CD4-positive, alpha-beta T cell (primary cell): ENCODE results near the gene HM13. TPM values are rescaled to one million over a fixed set of nuclear protein-coding genes. Genes with fewer than 3 reads are reported as not detected.
A peak's percentile ranks its signal among the peaks of the same experiment; 100 is the strongest.

Source experiments
- ATAC-seq: fragments of 200-7000 bp; cut with Tn5 transposase; one replicate; pipeline ENCODE4 v1.10.0; 2022; ENCODE audit warnings: mild to moderate bottlenecking; ENCODE audit not compliant: poor library complexity
- CTCF ChIA-PET: fragments of 350-600 bp; sonication (Branson Sonifier 250); formaldehyde crosslinking; loops from one replicate; lab custom pipeline; 2021; ENCODE audit warnings: antibody characterized with exemption, inconsistent platforms; lab: Charles Lee
- POLR2A ChIA-PET: fragments of 350-600 bp; sonication (Branson Sonifier 250); formaldehyde crosslinking; loops from one replicate; lab custom pipeline; 2021; ENCODE audit warnings: antibody characterized with exemption, inconsistent platforms; lab: Charles Lee
- DNase-seq, 14 experiments: peaks; one replicate each; pipeline ENCODE4 v3.0.0-alpha.2; 2013 to 2020; ENCODE audit warnings: mixed read lengths in 2 of 14
- H3K27ac ChIP-seq, 2 donors: one replicate each; pipeline versions ENCODE4 v1.5.1 to v1.7.0; 2013; ENCODE audit warnings: low read length in 2 of 2, low read depth in 1 of 2, mild to moderate bottlenecking in 1 of 2
- H3K27me3 ChIP-seq, 2 experiments: 1 replicate in 1 of 2; 2 replicates in 1 of 2; pipeline versions ENCODE4 v1.6.1 to v1.7.0; 2013; ENCODE audit warnings: low read length in 2 of 2, control low read depth in 1 of 2, mild to moderate bottlenecking in 1 of 2, moderate library complexity in 1 of 2; ENCODE audit not compliant: insufficient read depth in 2 of 2, control insufficient read depth in 1 of 2
- H3K36me3 ChIP-seq: one replicate; pipeline ENCODE4 v1.6.1; 2013; ENCODE audit warnings: low read length, control low read depth; ENCODE audit not compliant: insufficient read depth
- H3K4me1 ChIP-seq: one replicate; pipeline ENCODE4 v1.6.1; 2013; ENCODE audit warnings: low read length, control low read depth; ENCODE audit not compliant: insufficient read depth
- H3K4me3 ChIP-seq: one replicate; pipeline ENCODE4 v1.5.1; 2013; ENCODE audit warnings: mild to moderate bottlenecking, low read length, moderate library complexity
- H3K9me3 ChIP-seq, 2 experiments: 1 replicate in 1 of 2; 2 replicates in 1 of 2; pipeline versions ENCODE4 v1.6.1 to v1.7.0; 2013; ENCODE audit warnings: low read length in 2 of 2, mild to moderate bottlenecking in 2 of 2, control low read depth in 1 of 2, moderate library complexity in 1 of 2; ENCODE audit not compliant: control insufficient read depth in 1 of 2, insufficient read depth in 1 of 2
- H3K27ac Mint-ChIP-seq: one replicate; pipeline ENCODE4 v1.8.0; 2020; ENCODE audit warnings: mixed read lengths
- H3K27me3 Mint-ChIP-seq: one replicate; pipeline ENCODE4 v1.8.0; 2021; ENCODE audit warnings: mixed read lengths
- H3K36me3 Mint-ChIP-seq: one replicate; pipeline ENCODE4 v1.8.0; 2021; ENCODE audit warnings: low read depth, mixed read lengths
- H3K4me1 Mint-ChIP-seq: one replicate; pipeline ENCODE4 v1.8.0; 2021; ENCODE audit warnings: low read depth, mixed read lengths
- H3K4me3 Mint-ChIP-seq: one replicate; pipeline ENCODE4 v1.8.0; 2020; ENCODE audit warnings: mild to moderate bottlenecking, mixed read lengths
- H3K9me3 Mint-ChIP-seq: one replicate; pipeline ENCODE4 v1.8.0; 2020; ENCODE audit warnings: mixed read lengths
- CTCF ChIP-seq: fragments of 200-600 bp; IDR thresholded peaks from one replicate; pipeline ENCODE4 v1.8.0; 2022; ENCODE audit warnings: antibody characterized with exemption, mild to moderate bottlenecking
- intact Hi-C, 2 experiments: fragments of 100-400 bp; cut with DNase I in 1 of 2; cut with micrococcal nuclease in 1 of 2; formaldehyde crosslinking; loops; one replicate each; pipeline versions ENCODE4 v1.15.1 to v1.9.0; 2023 to 2025; cut with DNase I, micrococcal nuclease
- total RNA-seq, 174 experiments: library from RNA in 2 of 174; stranded (reverse) in 2 of 174; gene quantifications; one replicate each; pipeline ENCODE4 v1.2.3 and lab custom pipeline; 2021 to 2026

The HM13 gene
- total RNA-seq, 2 experiments from 2014 or later, result 97.8 to 113 TPM

GRCh38 chr20:31560746-31561598 lies 46.7 kb downstream of the HM13 start:
- intact Hi-C loops, result loop anchor here (1.0 kb wide), 2 partner anchors 52 to 161 kb away; partner anchors contain the start of gene BCL2L1 (in 1 of the 2)
- ChIA-PET CTCF (interaction anchor here (0.9 to 3.4 kb wide), 10 partner anchors 9 to 101 kb away, joined by 3 to 115 read pairs (median 6); partner anchors contain the start of gene ID1), POLR2A (interaction anchor here (1.1 to 3.7 kb wide), 5 partner anchors 8 to 163 kb away, joined by 4 to 33 read pairs (median 6); partner anchors contain the start of gene ID1)
- ATAC-seq (no peak), DNase-seq (peak in 2 of 14 experiments; percentile 46 to 58)
- Mint-ChIP-seq H3K4me3 (no peak overlapping the region), H3K27ac (no peak overlapping the region), H3K27me3 (no peaks in the 10 kb centered on the region), H3K36me3 (peaks cover 74% of the 10 kb centered on the region), H3K9me3 (no peaks in the 10 kb centered on the region), H3K4me1 (peaks cover 13% of the 10 kb centered on the region)
- H3K4me1 ChIP-seq, result peaks cover 16% of the 10 kb centered on the region
- no peak overlapping the region for H3K4me3 ChIP-seq
- H3K27ac ChIP-seq, result no peak overlapping the region
- H3K36me3 ChIP-seq, result peaks cover 49% of the 10 kb centered on the region
- no peak for TF ChIP-seq CTCF
- H3K27me3 ChIP-seq, result no peaks in the 10 kb centered on the region
- no peaks in the 10 kb centered on the region for H3K9me3 ChIP-seq

GRCh38 chr20:31562241-31562640 lies 48.0 kb downstream of the HM13 start:
- intact Hi-C loops, result no loop called here
- no peak for TF ChIP-seq CTCF
- H3K4me3 Mint-ChIP-seq, result no peak overlapping the region

GRCh38 chr20:31564284-31564683 lies 50.0 kb downstream of the HM13 start:
- Histone ChIP-seq H3K27ac (no peak overlapping the region), H3K4me1 (peaks cover 29% of the 10 kb centered on the region), H3K9me3 (no peaks in the 10 kb centered on the region), H3K27me3 (no peaks in the 10 kb centered on the region), H3K4me3 (no peak overlapping the region), H3K36me3 (peaks cover 67% of the 10 kb centered on the region)
- ChIA-PET CTCF (interaction anchor here (16.9 kb wide), 1 partner anchor 47 kb away, joined by 347 read pairs; no protein-coding TSS in a partner anchor), POLR2A (no interaction called here)
- Mint-ChIP-seq H3K36me3 (peaks cover 72% of the 10 kb centered on the region), H3K27ac (no peak overlapping the region), H3K4me3 (no peak overlapping the region), H3K4me1 (peaks cover 21% of the 10 kb centered on the region), H3K27me3 (no peaks in the 10 kb centered on the region), H3K9me3 (no peaks in the 10 kb centered on the region)
- no peak for ATAC-seq
- intact Hi-C loops, result no loop called here
- TF ChIP-seq CTCF, result no peak
- DNase-seq, result no peak

More at GRCh38 chr20:31562241-31562640, 48.0 kb downstream of the HM13 start:
- ATAC-seq, result no peak
- peaks cover 72% of the 10 kb centered on the region for H3K36me3 Mint-ChIP-seq
- no peak for DNase-seq
- Histone ChIP-seq H3K27me3 (no peaks in the 10 kb centered on the region), H3K27ac (no peak overlapping the region), H3K9me3 (no peaks in the 10 kb centered on the region), H3K36me3 (peaks cover 53% of the 10 kb centered on the region), H3K4me3 (no peak overlapping the region), H3K4me1 (peaks cover 29% of the 10 kb centered on the region)
- no peaks in the 10 kb centered on the region for H3K27me3 Mint-ChIP-seq
- H3K4me1 Mint-ChIP-seq, result peaks cover 16% of the 10 kb centered on the region
- H3K9me3 Mint-ChIP-seq, result no peaks in the 10 kb centered on the region
- peak overlapping the region; percentile 47 for H3K27ac Mint-ChIP-seq
- POLR2A ChIA-PET, result interaction anchor here (1.1 to 1.5 kb wide), 3 partner anchors 11 to 50 kb away, joined by 4 to 9 read pairs (median 6); no protein-coding TSS in a partner anchor
- CTCF ChIA-PET, result interaction anchor here (0.5 to 16.9 kb wide), 10 partner anchors 8 to 162 kb away, joined by 3 to 347 read pairs (median 4); partner anchors contain the start of gene ID1
